GM12878 (cell line): ENCODE data around the gene HORMAD2. TPM values are rescaled to one million over a fixed set of nuclear protein-coding genes. Genes with fewer than 3 reads are reported as not detected.

Experiments used
- ATAC-seq: fragments of 200-7000 bp; cut with Tn5 transposase; 3 replicates; pipeline ENCODE4 v1.9.1; 2020; ENCODE audit warnings: mild to moderate bottlenecking, moderate library complexity
- BruUV-seq: library from RNA; stranded (reverse); fragments of 400-500 nt; replicated peaks from 2 replicates; lab custom pipeline; 2021; lab: Mats Ljungman, UMichigan
- CTCF ChIA-PET: fragments of 300-600 bp; sonication (Branson Sonifier 250); formaldehyde crosslinking; extraction: SDS; loops from one replicate; lab custom pipeline; 2021; ENCODE audit warnings: inconsistent platforms; lab: Yijun Ruan, JAX
- POLR2A ChIA-PET: fragments of 350-600 bp; formaldehyde crosslinking; extraction: SDS; loops from one replicate; lab custom pipeline; 2021; ENCODE audit warnings: inconsistent platforms; lab: Charles Lee
- RAD21 ChIA-PET: fragments of 300-600 bp; sonication (Branson Sonifier 250); formaldehyde crosslinking; loops from one replicate; lab custom pipeline; 2023; ENCODE audit warnings: antibody characterized with exemption; ENCODE audit not compliant: unreplicated experiment; lab: Charles Lee
- SMC1A ChIA-PET: fragments of 300-600 bp; sonication (Branson Sonifier 250); formaldehyde crosslinking; loops from one replicate; lab custom pipeline; 2023; ENCODE audit not compliant: unreplicated experiment, uncharacterized antibody; lab: Charles Lee
- DNase-seq: peaks from one replicate; pipeline ENCODE4 v3.0.0-alpha.2; 2011; ENCODE audit warnings: low read depth, low spot score
- FAIRE-seq: peaks from 3 replicates; lab custom pipeline; 2011; peaks lifted over from hg19 to GRCh38; lab: Jason Lieb, UNC
- H2AFZ ChIP-seq: 2 replicates; pipeline ENCODE4 v1.6.0; 2011; ENCODE audit warnings: low read depth, low read length, control low read depth; ENCODE audit not compliant: control insufficient read depth
- H3K27ac ChIP-seq: 2 replicates; pipeline ENCODE4 v1.5.1; 2011; ENCODE audit warnings: control low read depth; ENCODE audit not compliant: control insufficient read depth, insufficient read depth
- H3K27me3 ChIP-seq, 2 experiments: replicated peaks in 1 of 2; 2 replicates each; pipeline versions ENCODE4 v1.6.0 to v1.6.1; 2011; ENCODE audit warnings: low read length in 1 of 2; ENCODE audit not compliant: control insufficient read depth in 2 of 2, insufficient read depth in 2 of 2
- H3K36me3 ChIP-seq, 2 experiments: 2 replicates each; pipeline ENCODE4 v1.5.1; 2011; ENCODE audit warnings: low read length in 1 of 2; ENCODE audit not compliant: control insufficient read depth in 2 of 2, insufficient read depth in 2 of 2
- H3K4me1 ChIP-seq: 2 replicates; pipeline ENCODE4 v1.6.1; 2011; ENCODE audit warnings: mild to moderate bottlenecking, low read length, moderate library complexity, mixed read lengths; ENCODE audit not compliant: control insufficient read depth, insufficient read depth
- H3K4me2 ChIP-seq: 2 replicates; pipeline ENCODE4 v1.6.0; 2011; ENCODE audit warnings: control low read depth; ENCODE audit not compliant: control insufficient read depth, insufficient read depth
- H3K4me3 ChIP-seq: fragments of 200-600 bp; sonication (generic); 2 replicates; pipeline ENCODE4 v1.5.1; 2016
- H3K79me2 ChIP-seq: 2 replicates; pipeline ENCODE4 v1.6.0; 2011; ENCODE audit warnings: low read length; ENCODE audit not compliant: control insufficient read depth, insufficient read depth
- H3K9ac ChIP-seq: 2 replicates; pipeline ENCODE4 v1.8.0; 2011; ENCODE audit warnings: low read length, control low read depth, mixed read lengths; ENCODE audit not compliant: control insufficient read depth, insufficient read depth
- H3K9me3 ChIP-seq: replicated peaks from 3 replicates; pipeline ENCODE4 v1.5.1; 2011; ENCODE audit warnings: mild to moderate bottlenecking, low read length; ENCODE audit not compliant: control insufficient read depth, insufficient read depth
- H4K20me1 ChIP-seq: 2 replicates; pipeline ENCODE4 v1.6.0; 2011; ENCODE audit not compliant: control insufficient read depth, insufficient read depth
- CHD2 ChIP-seq: IDR thresholded peaks from 2 replicates; pipeline ENCODE4 v1.6.1; 2011; ENCODE audit warnings: low read depth, low read length, improper control_type of control experiment, borderline replicate concordance
- HDGF ChIP-seq: fragments of 450-650 bp; IDR thresholded peaks from 2 replicates; pipeline ENCODE4 v1.6.1; 2016; ENCODE audit warnings: antibody characterized with exemption
- WGBS: methylation state at CpG from one replicate; pipeline ENCODE4 v1.1.6; 2016; ENCODE audit warnings: low lambda C conversion rate; ENCODE audit not compliant: insufficient replicate concordance, insufficient coverage; ENCODE audit errors: missing lambda C conversion rate; 5-methylcytosine and 5-hydroxymethylcytosine counted together
- in situ Hi-C: fragments of 300-500 bp; cut with MboI; formaldehyde crosslinking; loops from 9 replicates; pipeline ENCODE4 v1.14.3; 2018; ENCODE audit warnings: mixed read lengths
- intact Hi-C: fragments of 100-400 bp; cut with micrococcal nuclease; formaldehyde crosslinking; loops from one replicate; pipeline ENCODE4 v1.14.2; 2022; ENCODE audit not compliant: unreplicated experiment
- polyA plus RNA-seq, 11 experiments: library from polyadenylated mRNA; depleted of rRNA in 4 of 11; unstranded in 6 of 11; stranded (reverse) in 5 of 11; fragments of >200 nt; fragmentation: Nextera tagmentation in 4 of 11; fragmentation: Illumina TruSeq in 1 of 11; extraction: Ambion mirVana in 4 of 11; extraction: Trizol in 1 of 11; gene quantifications; 1 replicate in 1 of 11; 2 replicates in 10 of 11; pipeline versions ENCODE4 v1.2.1 to v1.2.3, GENCODE V29; 2011 to 2016; ENCODE audit warnings: inconsistent platforms in 2 of 11, missing spikeins in 2 of 11, low read depth in 1 of 11
- total RNA-seq, 4 experiments: library from RNA; depleted of rRNA in 3 of 4; stranded (reverse); fragments of >200 nt in 3 of 4; fragmentation: Illumina TruSeq in 1 of 4; extraction: Trizol in 1 of 4; gene quantifications; 2 replicates each; pipeline versions ENCODE4 v1.2.1 to v1.2.3, GENCODE V29; 2013 to 2021
- TF ChIP-seq, protein P1 (sequence below): fragments of 450-650 bp; conservative IDR thresholded peaks from 2 replicates; pipeline ENCODE4 v1.6.1; 2017; ENCODE audit warnings: mild to moderate bottlenecking, moderate library complexity
- TF ChIP-seq, protein P2 (sequence below): IDR thresholded peaks from 2 replicates; pipeline ENCODE4 v1.6.1; 2012; ENCODE audit warnings: improper control_type of control experiment, low read depth, low read length; ENCODE audit not compliant: insufficient replicate concordance

The HORMAD2 gene
- total and polyA plus RNA-seq, 10 of the 15 experiments (the other 5 are each of a cell fraction or from before 2014, with no cell fraction given): 0.07 to 0.13 TPM; not detected in 8

DNA sequence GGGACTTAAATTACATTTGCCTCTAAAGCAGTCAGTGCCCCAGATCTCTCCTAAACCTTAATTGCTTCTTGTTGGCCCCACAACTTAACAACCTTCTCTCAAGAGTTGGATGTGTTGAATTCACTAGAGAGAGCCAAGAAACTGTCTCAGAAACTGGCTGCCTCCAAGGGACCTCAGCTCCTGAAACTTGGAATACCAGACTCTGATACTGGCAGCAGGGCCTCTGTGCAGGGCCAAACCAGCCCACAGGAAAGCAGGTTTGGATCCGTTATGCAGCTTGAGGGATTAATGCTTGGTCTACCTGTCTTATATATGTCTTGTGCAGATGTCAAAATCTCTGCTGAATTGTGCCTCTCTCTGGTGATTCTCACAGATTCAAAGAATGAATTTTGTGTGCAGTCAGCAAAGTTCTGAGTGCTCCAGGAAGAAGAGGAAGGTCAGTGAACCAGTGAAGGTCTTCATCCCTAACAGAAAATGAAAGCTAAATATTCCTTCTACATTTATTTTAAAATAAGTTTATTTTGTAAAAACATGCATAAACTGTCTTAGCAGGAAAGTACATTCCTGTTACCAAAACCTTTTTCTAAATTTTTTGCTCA lies 95.5 kb downstream of the HORMAD2 start:
- Histone ChIP-seq H3K4me3 (no peak overlapping the region), H3K27me3 (no peaks in the 10 kb centered on the region), H3K79me2 (no peaks in the 10 kb centered on the region), H2AFZ (no peak overlapping the region), H3K9ac (no peak overlapping the region), H3K36me3 (no peaks in the 10 kb centered on the region), H3K9me3 (no peaks in the 10 kb centered on the region), H3K27ac (no peak overlapping the region), H3K4me1 (no peaks in the 10 kb centered on the region), H3K4me2 (no peak overlapping the region), H4K20me1 (no peaks in the 10 kb centered on the region)
- POLR2A ChIA-PET: interaction anchor here (0.8 kb wide), 1 partner anchor 10 kb away, joined by 3 read pairs; no protein-coding TSS in a partner anchor
- ATAC-seq (no peak), DNase-seq (no peak), FAIRE-seq (no peak)
- in situ Hi-C loops: no loop called here
- BruUV-seq: no TSS peak
- intact Hi-C loops: no loop called here
- 5% methylated on average over 1 of the region's 1 CpG for WGBS
- TF ChIP-seq, protein P1, sequence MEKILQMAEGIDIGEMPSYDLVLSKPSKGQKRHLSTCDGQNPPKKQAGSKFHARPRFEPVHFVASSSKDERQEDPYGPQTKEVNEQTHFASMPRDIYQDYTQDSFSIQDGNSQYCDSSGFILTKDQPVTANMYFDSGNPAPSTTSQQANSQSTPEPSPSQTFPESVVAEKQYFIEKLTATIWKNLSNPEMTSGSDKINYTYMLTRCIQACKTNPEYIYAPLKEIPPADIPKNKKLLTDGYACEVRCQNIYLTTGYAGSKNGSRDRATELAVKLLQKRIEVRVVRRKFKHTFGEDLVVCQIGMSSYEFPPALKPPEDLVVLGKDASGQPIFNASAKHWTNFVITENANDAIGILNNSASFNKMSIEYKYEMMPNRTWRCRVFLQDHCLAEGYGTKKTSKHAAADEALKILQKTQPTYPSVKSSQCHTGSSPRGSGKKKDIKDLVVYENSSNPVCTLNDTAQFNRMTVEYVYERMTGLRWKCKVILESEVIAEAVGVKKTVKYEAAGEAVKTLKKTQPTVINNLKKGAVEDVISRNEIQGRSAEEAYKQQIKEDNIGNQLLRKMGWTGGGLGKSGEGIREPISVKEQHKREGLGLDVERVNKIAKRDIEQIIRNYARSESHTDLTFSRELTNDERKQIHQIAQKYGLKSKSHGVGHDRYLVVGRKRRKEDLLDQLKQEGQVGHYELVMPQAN: no peak
- TF ChIP-seq, protein P2, sequence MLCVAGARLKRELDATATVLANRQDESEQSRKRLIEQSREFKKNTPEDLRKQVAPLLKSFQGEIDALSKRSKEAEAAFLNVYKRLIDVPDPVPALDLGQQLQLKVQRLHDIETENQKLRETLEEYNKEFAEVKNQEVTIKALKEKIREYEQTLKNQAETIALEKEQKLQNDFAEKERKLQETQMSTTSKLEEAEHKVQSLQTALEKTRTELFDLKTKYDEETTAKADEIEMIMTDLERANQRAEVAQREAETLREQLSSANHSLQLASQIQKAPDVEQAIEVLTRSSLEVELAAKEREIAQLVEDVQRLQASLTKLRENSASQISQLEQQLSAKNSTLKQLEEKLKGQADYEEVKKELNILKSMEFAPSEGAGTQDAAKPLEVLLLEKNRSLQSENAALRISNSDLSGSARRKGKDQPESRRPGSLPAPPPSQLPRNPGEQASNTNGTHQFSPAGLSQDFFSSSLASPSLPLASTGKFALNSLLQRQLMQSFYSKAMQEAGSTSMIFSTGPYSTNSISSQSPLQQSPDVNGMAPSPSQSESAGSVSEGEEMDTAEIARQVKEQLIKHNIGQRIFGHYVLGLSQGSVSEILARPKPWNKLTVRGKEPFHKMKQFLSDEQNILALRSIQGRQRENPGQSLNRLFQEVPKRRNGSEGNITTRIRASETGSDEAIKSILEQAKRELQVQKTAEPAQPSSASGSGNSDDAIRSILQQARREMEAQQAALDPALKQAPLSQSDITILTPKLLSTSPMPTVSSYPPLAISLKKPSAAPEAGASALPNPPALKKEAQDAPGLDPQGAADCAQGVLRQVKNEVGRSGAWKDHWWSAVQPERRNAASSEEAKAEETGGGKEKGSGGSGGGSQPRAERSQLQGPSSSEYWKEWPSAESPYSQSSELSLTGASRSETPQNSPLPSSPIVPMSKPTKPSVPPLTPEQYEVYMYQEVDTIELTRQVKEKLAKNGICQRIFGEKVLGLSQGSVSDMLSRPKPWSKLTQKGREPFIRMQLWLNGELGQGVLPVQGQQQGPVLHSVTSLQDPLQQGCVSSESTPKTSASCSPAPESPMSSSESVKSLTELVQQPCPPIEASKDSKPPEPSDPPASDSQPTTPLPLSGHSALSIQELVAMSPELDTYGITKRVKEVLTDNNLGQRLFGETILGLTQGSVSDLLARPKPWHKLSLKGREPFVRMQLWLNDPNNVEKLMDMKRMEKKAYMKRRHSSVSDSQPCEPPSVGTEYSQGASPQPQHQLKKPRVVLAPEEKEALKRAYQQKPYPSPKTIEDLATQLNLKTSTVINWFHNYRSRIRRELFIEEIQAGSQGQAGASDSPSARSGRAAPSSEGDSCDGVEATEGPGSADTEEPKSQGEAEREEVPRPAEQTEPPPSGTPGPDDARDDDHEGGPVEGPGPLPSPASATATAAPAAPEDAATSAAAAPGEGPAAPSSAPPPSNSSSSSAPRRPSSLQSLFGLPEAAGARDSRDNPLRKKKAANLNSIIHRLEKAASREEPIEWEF: no peak
- TF ChIP-seq CHD2 (no peak), HDGF (no peak)
- CTCF ChIA-PET: interaction anchor here (0.8 to 1.1 kb wide), 2 partner anchors 40 to 87 kb away, joined by 3 to 4 read pairs; no protein-coding TSS in a partner anchor
- RAD21 ChIA-PET: no interaction called here
- SMC1A ChIA-PET: interaction anchor here (0.6 kb wide), 1 partner anchor 13 kb away, joined by 3 read pairs; no protein-coding TSS in a partner anchor
